Measurements from ENCODE around the gene ENTREP1. TPM values are rescaled to one million over a fixed set of nuclear protein-coding genes. Genes with fewer than 3 reads are reported as not detected.

ENTREP1 gene
- total RNA-seq, 1 experiment from 2014 or later, result 0.35 TPM

GRCh38 chr9:69293156-69293555, 31.9 kb upstream of the ENTREP1 start:
- Histone ChIP-seq H3K4me3 (no peak overlapping the region), H3K36me3 (ENCODE audit: low read depth) (no peaks in the 10 kb centered on the region), H3K27me3 (ENCODE audit: insufficient read depth, low read depth) (no peaks in the 10 kb centered on the region), H3K9me3 (ENCODE audit: insufficient read depth, low read depth) (no peaks in the 10 kb centered on the region), H3K4me1 (replicated peaks; ENCODE audit: insufficient read depth) (no peaks in the 10 kb centered on the region; the same call in 1 of the 2 replicates), H4K20me1 (ENCODE audit: insufficient read depth) (no peaks in the 10 kb centered on the region), H3F3A (ENCODE audit: insufficient read depth, low read depth) (0 out of 2 replicates have a peak, but pooled peaks cover 4% of the 10 kb centered on the region), H3K79me2 (ENCODE audit: low read depth) (no peaks in the 10 kb centered on the region), H3K27ac (no peak overlapping the region), H3K9me2 (ENCODE audit: insufficient read depth) (no peaks in the 10 kb centered on the region), H2AFZ (no peak overlapping the region), H3K4me2 (no peak overlapping the region)
- ChIA-PET CTCF (interaction anchor here (0.7 kb wide), 1 partner anchor 772 kb away, joined by 3 read pairs; no protein-coding TSS in a partner anchor), POLR2A (ENCODE audit: unreplicated experiment) (interaction anchor here (0.6 kb wide), 1 partner anchor 122 kb away, joined by 4 read pairs; no protein-coding TSS in a partner anchor)
- no TSS peak for BruUV-seq (replicated peaks)
- intact Hi-C loops (cut with micrococcal nuclease; ENCODE audit: unreplicated experiment), result no loop called here
- no peak for TF ChIP-seq EZH2 (IDR thresholded peaks at IDR 0.05; ENCODE audit: low read depth)
- TF ChIP-seq, protein P1, sequence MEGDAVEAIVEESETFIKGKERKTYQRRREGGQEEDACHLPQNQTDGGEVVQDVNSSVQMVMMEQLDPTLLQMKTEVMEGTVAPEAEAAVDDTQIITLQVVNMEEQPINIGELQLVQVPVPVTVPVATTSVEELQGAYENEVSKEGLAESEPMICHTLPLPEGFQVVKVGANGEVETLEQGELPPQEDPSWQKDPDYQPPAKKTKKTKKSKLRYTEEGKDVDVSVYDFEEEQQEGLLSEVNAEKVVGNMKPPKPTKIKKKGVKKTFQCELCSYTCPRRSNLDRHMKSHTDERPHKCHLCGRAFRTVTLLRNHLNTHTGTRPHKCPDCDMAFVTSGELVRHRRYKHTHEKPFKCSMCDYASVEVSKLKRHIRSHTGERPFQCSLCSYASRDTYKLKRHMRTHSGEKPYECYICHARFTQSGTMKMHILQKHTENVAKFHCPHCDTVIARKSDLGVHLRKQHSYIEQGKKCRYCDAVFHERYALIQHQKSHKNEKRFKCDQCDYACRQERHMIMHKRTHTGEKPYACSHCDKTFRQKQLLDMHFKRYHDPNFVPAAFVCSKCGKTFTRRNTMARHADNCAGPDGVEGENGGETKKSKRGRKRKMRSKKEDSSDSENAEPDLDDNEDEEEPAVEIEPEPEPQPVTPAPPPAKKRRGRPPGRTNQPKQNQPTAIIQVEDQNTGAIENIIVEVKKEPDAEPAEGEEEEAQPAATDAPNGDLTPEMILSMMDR (conservative IDR thresholded peaks at IDR 0.05), result no peak
- peak; percentile 6 to 65 for DNase-seq

DNA sequence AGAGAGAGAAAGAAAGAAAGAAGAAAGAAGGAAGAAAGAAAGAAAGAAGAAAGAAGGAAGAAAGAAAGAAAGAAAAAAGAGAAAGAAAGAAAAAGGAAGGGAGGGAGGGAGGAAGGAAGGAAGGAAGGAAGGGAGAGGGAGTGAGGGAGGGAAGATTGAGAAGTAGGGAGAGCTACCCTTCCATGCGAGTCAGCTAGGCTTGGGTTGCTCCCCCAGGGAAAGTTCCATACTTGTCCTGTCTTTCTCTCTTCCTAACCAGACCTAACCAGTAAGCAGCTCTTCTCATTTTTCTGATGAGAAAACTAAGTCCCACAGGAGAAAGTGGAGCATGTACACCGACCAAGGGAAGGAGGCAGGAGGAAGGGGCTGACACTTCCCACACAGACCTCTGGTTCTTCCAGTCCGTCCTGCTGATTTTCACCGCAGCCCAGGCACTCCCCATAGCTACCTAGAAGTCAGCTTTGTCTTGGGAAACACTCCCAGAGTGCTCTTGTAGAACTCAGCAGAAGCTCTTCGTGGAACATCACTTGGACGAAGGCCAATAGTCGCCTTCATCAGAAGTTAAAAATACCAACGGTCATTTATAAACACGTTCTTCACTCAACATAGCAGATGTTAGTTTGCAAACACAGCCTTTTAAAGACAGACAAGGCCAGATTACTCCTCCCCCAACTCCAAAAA, 29.0 kb upstream of the ENTREP1 start:
- no peaks in the 10 kb centered on the region for H4K20me1 ChIP-seq (ENCODE audit: insufficient read depth)
- H2AFZ ChIP-seq, result no peak overlapping the region
- no peaks in the 10 kb centered on the region for H3K36me3 ChIP-seq (ENCODE audit: low read depth)
- no TSS peak for BruUV-seq (replicated peaks)
- POLR2A ChIA-PET (ENCODE audit: unreplicated experiment), result no interaction called here
- CTCF ChIA-PET, result interaction anchor here (0.6 kb wide), 1 partner anchor 241 kb away, joined by 3 read pairs; no protein-coding TSS in a partner anchor
- TF ChIP-seq EZH2 (IDR thresholded peaks at IDR 0.05; ENCODE audit: low read depth), result no peak
- intact Hi-C loops (cut with micrococcal nuclease; ENCODE audit: unreplicated experiment), result no loop called here
- H3F3A ChIP-seq (ENCODE audit: insufficient read depth, low read depth), result 0 out of 2 replicates have a peak, but pooled peaks cover 4% of the 10 kb centered on the region
- no peak for DNase-seq
- no peak overlapping the region for H3K4me3 ChIP-seq
- no peak overlapping the region for H3K4me2 ChIP-seq
- H3K4me1 ChIP-seq (replicated peaks; ENCODE audit: insufficient read depth), result no peaks in the 10 kb centered on the region; the same call in 1 of the 2 replicates
- H3K9me2 ChIP-seq (ENCODE audit: insufficient read depth), result no peaks in the 10 kb centered on the region
- no peak overlapping the region for H3K27ac ChIP-seq
- H3K27me3 ChIP-seq (ENCODE audit: insufficient read depth, low read depth), result no peaks in the 10 kb centered on the region; the same call in 1 of the 2 replicates
- no peaks in the 10 kb centered on the region for H3K9me3 ChIP-seq (ENCODE audit: insufficient read depth, low read depth)
- H3K79me2 ChIP-seq (ENCODE audit: low read depth), result no peaks in the 10 kb centered on the region

DNA sequence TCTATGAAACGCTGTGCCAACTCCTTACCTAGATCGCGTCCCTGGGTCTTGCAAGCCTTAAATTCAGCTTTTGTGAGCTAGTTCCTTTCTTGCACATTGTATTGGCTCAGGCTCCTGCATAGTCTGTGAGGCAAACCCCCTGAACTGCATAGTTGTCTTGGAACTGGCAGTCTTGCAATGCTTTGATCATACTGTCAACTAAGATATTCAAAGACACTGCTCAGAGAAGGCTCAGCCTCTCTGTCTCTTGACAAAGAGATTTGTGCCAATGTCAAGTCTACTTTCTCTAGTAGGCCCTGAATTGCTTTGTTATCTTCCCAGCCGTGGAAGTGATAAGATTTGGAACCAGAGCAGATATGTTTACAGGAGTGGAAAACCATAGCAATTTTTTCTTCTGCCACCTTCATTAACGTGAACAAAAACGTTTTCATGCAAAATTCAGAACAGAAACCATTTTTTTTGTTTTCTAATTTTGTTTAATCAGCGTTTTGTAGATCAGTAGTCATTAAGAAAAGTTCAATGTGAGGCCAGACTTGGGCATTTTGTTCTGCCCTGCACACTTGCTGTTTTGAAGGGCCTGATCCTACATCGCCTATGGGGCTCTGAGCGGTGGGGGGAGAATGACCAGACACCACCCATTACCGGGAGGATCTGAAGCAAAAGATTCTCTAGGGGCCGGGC, 27.6 kb upstream of the ENTREP1 start:
- intact Hi-C loops (cut with micrococcal nuclease; ENCODE audit: unreplicated experiment), result no loop called here
- no peaks in the 10 kb centered on the region for H3K36me3 ChIP-seq (ENCODE audit: low read depth)
- H3K27me3 ChIP-seq (ENCODE audit: insufficient read depth, low read depth), result no peaks in the 10 kb centered on the region; the same call in 1 of the 2 replicates
- H3K9me2 ChIP-seq (ENCODE audit: insufficient read depth), result no peaks in the 10 kb centered on the region
- no peaks in the 10 kb centered on the region for H4K20me1 ChIP-seq (ENCODE audit: insufficient read depth)
- no peaks in the 10 kb centered on the region for H3K79me2 ChIP-seq (ENCODE audit: low read depth)
- H3K9me3 ChIP-seq (ENCODE audit: insufficient read depth, low read depth), result no peaks in the 10 kb centered on the region
- no peak overlapping the region for H3K4me2 ChIP-seq
- ChIA-PET CTCF (no interaction called here), POLR2A (ENCODE audit: unreplicated experiment) (no interaction called here)
- 0 out of 2 replicates have a peak, but pooled peaks cover 4% of the 10 kb centered on the region for H3F3A ChIP-seq (ENCODE audit: insufficient read depth, low read depth)
- no peak overlapping the region for H3K27ac ChIP-seq
- no TSS peak for BruUV-seq (replicated peaks)
- H3K4me3 ChIP-seq, result no peak overlapping the region
- H2AFZ ChIP-seq, result no peak overlapping the region
- TF ChIP-seq EZH2 (IDR thresholded peaks at IDR 0.05; ENCODE audit: low read depth), result no peak
- TF ChIP-seq, protein P1 (conservative IDR thresholded peaks at IDR 0.05), result no peak
- no peak for DNase-seq
- no peaks in the 10 kb centered on the region; the same call in 1 of the 2 replicates for H3K4me1 ChIP-seq (replicated peaks; ENCODE audit: insufficient read depth)
